ENCODE data around the gene ATP8A2.
"Not testable (repeated sequence)": the region's sequence is repeated elsewhere in the genome, so short reads cannot be mapped to it uniquely, and the experiment has no call there.

The ATP8A2 gene

GRCh38 chr13:26058704-26059103 is 686.9 kb downstream of the ATP8A2 start:
- DNase-seq, result no peak

GRCh38 chr13:26060357-26060756 is 688.6 kb downstream of the ATP8A2 start:
- DNase-seq, result no peak

GRCh38 chr13:26061256-26061655 is 689.5 kb downstream of the ATP8A2 start:
- DNase-seq, result no peak

- DNase-seq, result no peak
Observed at GRCh38 chr13:26061947-26062346, 690.2 kb downstream of the ATP8A2 start.

- DNase-seq, result no peak
Observed at GRCh38 chr13:26062853-26063444, 691.2 kb downstream of the ATP8A2 start.

- DNase-seq, result not testable (repeated sequence)
Observed at GRCh38 chr13:26066492-26066891, 694.7 kb downstream of the ATP8A2 start.

- DNase-seq, result no peak
Observed at GRCh38 chr13:26067601-26068000, 695.8 kb downstream of the ATP8A2 start.

- not testable (repeated sequence) for DNase-seq
Observed at GRCh38 chr13:26068372-26068771, 696.6 kb downstream of the ATP8A2 start.

- not testable (repeated sequence) for DNase-seq
Observed at GRCh38 chr13:26069642-26070041, 697.9 kb downstream of the ATP8A2 start.

- no peak for DNase-seq
Observed at GRCh38 chr13:26071691-26072090, 699.9 kb downstream of the ATP8A2 start.

GRCh38 chr13:26072335-26072734 is 700.6 kb downstream of the ATP8A2 start:
- not testable (repeated sequence) for DNase-seq

GRCh38 chr13:26074706-26075105 is 702.9 kb downstream of the ATP8A2 start:
- no peak for DNase-seq

Measured in NCI-H187 treated with DMSO at 0.1 percent for 48 hours (cell line).